ENCODE results near the gene FGF5.

FGF5 gene

GRCh38 chr4:80331693-80332092 lies 65.2 kb downstream of the FGF5 start:
- no peak for TF ChIP-seq CTCF (IDR thresholded peaks at IDR 0.05; ENCODE audit: low read length, missing control alignments)
- DNase-seq (ENCODE audit: low read depth): no peak

GRCh38 chr4:80333121-80333520 lies 66.7 kb downstream of the FGF5 start:
- DNase-seq (ENCODE audit: low read depth): peak; percentile 35
- TF ChIP-seq CTCF (IDR thresholded peaks at IDR 0.05; ENCODE audit: low read length, missing control alignments): no peak

More at GRCh38 chr4:80331693-80332092, 65.2 kb downstream of the FGF5 start:
- H3K4me3 ChIP-seq (replicated peaks; ENCODE audit: low read depth, low read length): no peak overlapping the region

DNA sequence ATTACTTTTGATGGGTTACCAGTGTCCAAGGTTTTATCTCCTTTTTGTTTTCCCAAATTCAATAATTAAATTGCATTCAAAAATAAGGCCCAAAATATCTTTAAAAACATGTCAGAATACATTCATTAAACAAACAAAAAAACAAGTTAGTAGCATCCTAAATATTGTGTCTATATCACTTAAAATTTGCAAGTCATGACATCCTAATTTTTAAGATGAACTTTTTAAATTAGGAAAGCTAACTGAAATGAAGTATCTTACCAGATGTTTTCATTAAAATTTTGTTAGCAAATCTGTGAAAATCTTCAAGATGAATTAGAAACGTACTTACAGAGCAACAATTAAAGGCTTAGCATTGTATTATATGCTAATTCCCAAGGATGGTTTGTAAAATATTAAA lies 68.1 kb downstream of the FGF5 start:
- DNase-seq (ENCODE audit: low read depth): no peak
- H3K4me3 ChIP-seq (replicated peaks; ENCODE audit: low read depth, low read length): no peak overlapping the region
- TF ChIP-seq CTCF (IDR thresholded peaks at IDR 0.05; ENCODE audit: low read length, missing control alignments): no peak

More at GRCh38 chr4:80333121-80333520, 66.7 kb downstream of the FGF5 start:
- no peak overlapping the region for H3K4me3 ChIP-seq (replicated peaks; ENCODE audit: low read depth, low read length)

GRCh38 chr4:80335226-80335553 lies 68.7 kb downstream of the FGF5 start:
- no peak for TF ChIP-seq CTCF (IDR thresholded peaks at IDR 0.05; ENCODE audit: low read length, missing control alignments)
- no peak for DNase-seq (ENCODE audit: low read depth)
- H3K4me3 ChIP-seq (replicated peaks; ENCODE audit: low read depth, low read length): peak overlapping the region; percentile 73

- peak; percentile 91 for DNase-seq (ENCODE audit: low read depth)
- H3K4me3 ChIP-seq (replicated peaks; ENCODE audit: low read depth, low read length): peak within 1 kb of the TSS; percentile 73
- TF ChIP-seq CTCF (IDR thresholded peaks at IDR 0.05; ENCODE audit: low read length, missing control alignments): peak; percentile 49
These were observed 69.3 kb downstream of the FGF5 start, which contains the start of gene CFAP299 for GRCh38 chr4:80335554-80336358. TSS of gene CFAP299 (plus strand) at chr4:80335730.

GRCh38 chr4:80336582-80336981 lies 70.1 kb downstream of the FGF5 start:
- TF ChIP-seq CTCF (IDR thresholded peaks at IDR 0.05; ENCODE audit: low read length, missing control alignments): peak; percentile 51
- DNase-seq (ENCODE audit: low read depth): peak; percentile 53
- peak overlapping the region; percentile 73 for H3K4me3 ChIP-seq (replicated peaks; ENCODE audit: low read depth, low read length)

DNA sequence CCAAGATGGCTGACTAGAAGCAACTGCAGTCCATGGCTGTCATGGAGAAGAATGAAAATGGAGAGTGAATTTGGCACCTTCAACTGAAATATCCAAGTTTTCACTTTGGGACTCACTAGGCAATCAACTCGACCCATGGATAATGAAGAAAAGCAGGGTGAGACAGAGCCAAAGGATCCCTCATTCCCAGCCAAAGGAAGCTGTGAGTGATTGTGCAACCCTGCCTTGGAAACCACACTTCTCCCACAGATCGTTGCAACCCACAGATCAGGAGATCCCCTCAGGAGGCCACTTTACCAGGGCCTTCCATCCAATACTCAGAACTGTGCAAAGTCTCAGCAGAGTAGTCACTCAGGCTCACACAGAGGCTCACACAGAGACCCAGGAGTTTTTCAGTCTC lies 73.6 kb downstream of the FGF5 start:
- no peak overlapping the region for H3K4me3 ChIP-seq (replicated peaks; ENCODE audit: low read depth, low read length)
- DNase-seq (ENCODE audit: low read depth): peak; percentile 47
- TF ChIP-seq CTCF (IDR thresholded peaks at IDR 0.05; ENCODE audit: low read length, missing control alignments): no peak

All from fibroblast of pulmonary artery (primary cell).